ENCODE measurements around the gene SLC16A3. TPM values are rescaled to one million over a fixed set of nuclear protein-coding genes. Genes with fewer than 3 reads are reported as not detected.

Gene SLC16A3
- total and polyA plus RNA-seq, 9 of the 15 experiments (the other 6 are each of a cell fraction or from before 2014, with no cell fraction given), result 0.11 to 5.4 (median 1.2) TPM; not detected in 2

DNA sequence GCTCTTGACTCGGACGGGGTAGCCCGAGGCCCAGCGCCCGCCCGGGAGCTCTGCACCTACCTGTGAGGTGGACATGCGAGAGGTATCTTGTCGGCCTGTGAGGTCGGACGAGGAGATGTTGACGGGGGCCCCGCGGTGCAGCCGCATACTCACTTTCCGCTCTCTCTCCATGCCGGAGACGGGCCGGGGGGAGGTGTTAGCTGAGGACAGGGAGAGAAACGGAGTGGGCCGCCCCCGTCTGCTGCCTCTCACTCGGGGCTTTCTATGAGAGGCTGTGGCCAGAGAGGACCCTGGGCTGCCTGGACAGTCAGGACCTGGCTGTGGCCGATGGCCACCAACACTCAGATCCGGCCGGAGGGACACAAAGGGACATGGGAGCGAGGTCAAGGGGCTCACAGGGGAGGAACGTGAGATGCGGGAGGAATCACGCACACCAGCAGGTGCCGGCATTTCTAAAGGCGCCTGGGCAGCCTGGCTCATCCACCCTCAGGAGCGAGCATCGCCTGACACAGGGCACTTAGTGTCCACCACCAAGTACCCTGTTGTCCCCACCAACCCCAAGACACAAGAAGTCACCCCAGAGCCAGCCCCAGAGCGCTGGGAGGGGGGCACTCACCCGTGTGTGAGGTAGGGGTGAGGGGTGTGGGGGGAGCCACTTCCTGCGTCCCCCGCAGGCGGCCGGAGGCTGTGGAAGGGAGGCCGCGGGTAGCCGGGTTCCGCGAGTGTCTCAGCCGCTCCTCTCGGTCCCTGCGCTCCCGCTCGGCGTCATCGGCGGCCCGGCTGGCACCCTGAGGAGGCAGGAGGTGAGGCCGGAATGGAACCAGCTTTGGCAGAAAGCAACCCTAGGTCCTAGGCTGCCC is 20.2 kb downstream of the SLC16A3 start:
- no peak for FAIRE-seq
- CTCF ChIA-PET (ENCODE audit: low intra/inter-chr PET ratio), result no interaction called here

DNA sequence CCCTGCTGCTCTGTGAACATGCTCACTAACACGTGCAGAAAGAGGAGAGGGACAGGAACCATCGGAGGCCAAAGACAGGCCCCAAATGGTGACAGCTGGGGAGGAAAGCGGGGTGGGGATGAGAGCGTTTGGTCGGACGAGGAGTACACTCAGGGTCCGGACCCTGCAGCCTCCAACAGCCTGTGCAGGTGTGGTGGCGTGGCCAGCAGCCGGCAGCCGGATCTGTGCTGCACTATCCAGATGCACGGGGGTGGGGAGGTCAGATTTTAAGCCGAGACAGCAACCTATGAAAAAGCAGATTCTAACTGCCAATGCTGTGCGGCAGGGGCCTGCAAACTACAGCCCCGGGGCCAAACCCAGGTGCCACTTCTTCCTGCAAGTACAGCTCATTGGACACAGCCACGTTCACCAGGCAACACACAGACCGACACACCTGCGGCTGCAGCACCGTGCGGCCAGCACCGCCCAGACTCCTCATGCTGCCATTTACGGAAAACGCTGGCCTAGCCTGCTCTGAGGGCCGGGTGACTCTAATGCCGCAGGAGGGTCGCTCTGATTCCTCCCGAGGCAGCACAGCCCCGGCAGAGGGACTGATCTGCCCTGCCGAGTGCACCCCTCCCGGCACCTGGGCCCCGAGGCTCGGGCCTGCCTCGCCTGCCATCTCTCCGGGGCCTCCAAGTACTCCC is 21.2 kb downstream of the SLC16A3 start:
- Histone ChIP-seq H3K9ac (ENCODE audit: insufficient read depth in 1 of 2, low read depth in 2 of 2, low read length in 2 of 2) (peak overlapping the region in 1 of 2 experiments; percentile 45; a peak in 2 of 4 replicates), H3K9me3 (replicated peaks; ENCODE audit: control insufficient read depth, insufficient read depth, low read depth, low read length) (no peaks in the 10 kb centered on the region), H3K27ac (ENCODE audit: extremely low read depth, low read depth, low read length) (no peak overlapping the region), H3K4me3 (no peak overlapping the region), H3K4me2 (ENCODE audit: insufficient read depth, low read length) (no peak overlapping the region), H4K20me1 (replicated peaks; ENCODE audit: control insufficient read depth, insufficient read depth, low read length) (no peaks in the 10 kb centered on the region), H3K27me3 (ENCODE audit: control insufficient read depth in 2 of 2, insufficient read depth in 2 of 2, low read length in 2 of 2) (no peaks in the 10 kb centered on the region), H3K4me1 (replicated peaks in 1 of 2; ENCODE audit: control insufficient read depth in 2 of 2, insufficient read depth in 2 of 2, low read length in 2 of 2) (peaks cover 0 to 29% of the 10 kb centered on the region in 2 experiments; a peak in 2 of 5 replicates), H2AFZ (ENCODE audit: low read depth, low read length) (no peak overlapping the region), H3K9me1 (ENCODE audit: control insufficient read depth, insufficient read depth, low read length) (no peaks in the 10 kb centered on the region), H3K36me3 (ENCODE audit: control insufficient read depth, insufficient read depth, low read length) (peaks cover 89% of the 10 kb centered on the region; the same call in 2 of the 3 replicates), H3K79me2 (ENCODE audit: control insufficient read depth, insufficient read depth, low read length) (peaks cover 33% of the 10 kb centered on the region)
- POLR2A ChIA-PET, result interaction anchor here (1.1 kb wide), 1 partner anchor 19 kb away, joined by 4 read pairs; no protein-coding TSS in a partner anchor
- intact Hi-C loops (cut with micrococcal nuclease) (no loop called here), in situ Hi-C loops (cut with MboI) (no loop called here)
- CTCF ChIA-PET (ENCODE audit: low intra/inter-chr PET ratio), result no interaction called here
- no TSS peak for BruUV-seq (replicated peaks)
- ATAC-seq (no peak), DNase-seq (ENCODE audit: extremely low read depth in 1 of 4, low spot score in 3 of 4) (no peak), FAIRE-seq (no peak)
- WGBS (ENCODE audit: insufficient coverage, low coverage, missing lambda C conversion rate), result 95% methylated on average over 30 of the region's 33 CpGs
- peak; percentile 31 for TF ChIP-seq RBFOX2 (IDR thresholded peaks at IDR 0.05; ENCODE audit: low read depth, low read length)
- no peak for TF ChIP-seq POLR2H (tag; IDR thresholded peaks at IDR 0.05; ENCODE audit: low read depth)
- no peak for TF ChIP-seq MCM3 (IDR thresholded peaks at IDR 0.05)
- no peak for TF ChIP-seq ZSCAN32 (CRISPR knock-in tag; IDR thresholded peaks at IDR 0.05)
- no peak for TF ChIP-seq RBM39 (optimal IDR thresholded peaks at IDR 0.05; ENCODE audit: low read depth, low read length)
- no peak for TF ChIP-seq ZNF696 (CRISPR knock-in tag; conservative IDR thresholded peaks at IDR 0.05)
- TF ChIP-seq, protein P1, sequence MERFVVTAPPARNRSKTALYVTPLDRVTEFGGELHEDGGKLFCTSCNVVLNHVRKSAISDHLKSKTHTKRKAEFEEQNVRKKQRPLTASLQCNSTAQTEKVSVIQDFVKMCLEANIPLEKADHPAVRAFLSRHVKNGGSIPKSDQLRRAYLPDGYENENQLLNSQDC (CRISPR knock-in tag; IDR thresholded peaks at IDR 0.05), result no peak
- TF ChIP-seq MEF2A (IDR thresholded peaks at IDR 0.05; ENCODE audit: control insufficient read depth, low read depth, low read length), result no peak

More for the DNA sequence above, 20.2 kb downstream of the SLC16A3 start:
- H3K4me3 ChIP-seq, result no peak overlapping the region
- no peaks in the 10 kb centered on the region for H3K9me1 ChIP-seq (ENCODE audit: control insufficient read depth, insufficient read depth, low read length)
- DNase-seq (ENCODE audit: extremely low read depth in 1 of 4, low spot score in 3 of 4) (no peak), ATAC-seq (no peak)
- POLR2A ChIA-PET, result interaction anchor here (1.1 kb wide), 1 partner anchor 20 kb away, joined by 4 read pairs; no protein-coding TSS in a partner anchor
- BruUV-seq (replicated peaks), result no TSS peak
- H3K27me3 ChIP-seq (ENCODE audit: control insufficient read depth in 2 of 2, insufficient read depth in 2 of 2, low read length in 2 of 2), result no peaks in the 10 kb centered on the region
- no peak overlapping the region for H3K4me2 ChIP-seq (ENCODE audit: insufficient read depth, low read length)
- no peak overlapping the region for H2AFZ ChIP-seq (ENCODE audit: low read depth, low read length)
- intact Hi-C loops (cut with micrococcal nuclease) (no loop called here), in situ Hi-C loops (cut with MboI) (no loop called here)
- no peaks in the 10 kb centered on the region for H3K9me3 ChIP-seq (replicated peaks; ENCODE audit: control insufficient read depth, insufficient read depth, low read depth, low read length)
- WGBS (ENCODE audit: insufficient coverage, low coverage, missing lambda C conversion rate), result 94% methylated on average over 22 of the region's 54 CpGs
- TF ChIP-seq RBM22 (IDR thresholded peaks at IDR 0.05; ENCODE audit: low read depth, low read length, poor library complexity, severe bottlenecking), result peak; percentile 58
- TF ChIP-seq ZNF384 (IDR thresholded peaks at IDR 0.05; ENCODE audit: low read depth, low read length), result no peak
- TF ChIP-seq CREB1 (IDR thresholded peaks at IDR 0.05), result no peak
- no peak for TF ChIP-seq CREB1 (CRISPR knock-in tag; IDR thresholded peaks at IDR 0.05)
- no peak overlapping the region for H3K27ac ChIP-seq (ENCODE audit: extremely low read depth, low read depth, low read length)
- H3K79me2 ChIP-seq (ENCODE audit: control insufficient read depth, insufficient read depth, low read length), result peaks cover 39% of the 10 kb centered on the region
- H4K20me1 ChIP-seq (replicated peaks; ENCODE audit: control insufficient read depth, insufficient read depth, low read length), result no peaks in the 10 kb centered on the region
- H3K4me1 ChIP-seq (replicated peaks in 1 of 2; ENCODE audit: control insufficient read depth in 2 of 2, insufficient read depth in 2 of 2, low read length in 2 of 2), result peaks cover 0 to 33% of the 10 kb centered on the region in 2 experiments; a peak in 2 of 5 replicates
- H3K9ac ChIP-seq (ENCODE audit: insufficient read depth in 1 of 2, low read depth in 2 of 2, low read length in 2 of 2), result peak overlapping the region in 1 of 2 experiments; percentile 36; a peak in 1 of 4 replicates
- peaks cover 96% of the 10 kb centered on the region; the same call in 2 of the 3 replicates for H3K36me3 ChIP-seq (ENCODE audit: control insufficient read depth, insufficient read depth, low read length)
